Renal cortical epithelial cell (primary cell): ENCODE data around the gene ZNF14. TPM values are rescaled to one million over a fixed set of nuclear protein-coding genes. Genes with fewer than 3 reads are reported as not detected.
A peak's percentile ranks its signal among the peaks of the same experiment; 100 is the strongest.
"Not testable (repeated sequence)": the region's sequence is repeated elsewhere in the genome, so short reads cannot be mapped to it uniquely, and the experiment has no call there.

ENCODE experiments used
- DNase-seq: peaks from one replicate; pipeline ENCODE4 v3.0.0-alpha.2; 2011; ENCODE audit warnings: low read depth
- total RNA-seq: library from RNA; depleted of rRNA; stranded (reverse); fragments of >200 nt; gene quantifications from 2 replicates; pipeline ENCODE4 v1.2.3, GENCODE V29; 2014

Gene ZNF14
- total RNA-seq, 1 donor from 2014 or later: 12.4 TPM

DNA sequence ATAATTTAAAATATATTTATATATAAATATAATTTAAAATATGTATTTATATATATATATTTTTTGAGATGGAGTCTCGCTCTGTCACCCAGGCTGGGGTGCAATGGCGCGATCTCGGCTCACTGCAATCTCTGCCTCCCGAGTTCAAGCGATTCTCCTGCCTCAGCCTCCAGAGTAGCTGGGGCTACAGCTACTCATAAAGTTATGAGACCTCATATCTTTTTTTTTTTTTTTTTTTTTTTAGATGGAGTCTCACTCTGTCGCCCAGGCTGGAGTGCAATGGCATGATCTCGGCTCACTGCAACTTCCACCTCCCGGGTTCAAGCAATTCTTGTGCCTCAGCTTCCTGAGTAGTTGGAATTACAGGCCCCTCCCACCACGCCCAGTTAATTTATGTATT, 43.9 kb downstream of the ZNF14 start:
- not testable (repeated sequence) for DNase-seq

DNA sequence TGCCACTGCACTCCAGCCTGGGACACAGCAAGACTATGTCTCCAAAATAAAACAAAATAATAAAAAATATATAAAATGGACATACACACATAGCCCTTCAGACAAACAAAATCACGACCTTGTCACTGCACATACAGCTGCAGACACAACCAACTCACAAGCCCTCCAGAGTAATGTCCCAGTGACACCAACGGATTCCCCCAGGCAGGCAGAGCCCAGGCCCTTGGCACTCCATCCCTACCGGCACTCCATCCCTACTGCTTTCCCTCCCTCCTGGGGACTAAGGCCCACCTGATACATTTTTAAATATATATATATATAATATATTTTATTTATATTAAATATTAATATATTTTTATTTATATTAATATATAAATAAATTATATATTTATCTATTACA, 45.8 kb downstream of the ZNF14 start:
- DNase-seq: no peak

DNA sequence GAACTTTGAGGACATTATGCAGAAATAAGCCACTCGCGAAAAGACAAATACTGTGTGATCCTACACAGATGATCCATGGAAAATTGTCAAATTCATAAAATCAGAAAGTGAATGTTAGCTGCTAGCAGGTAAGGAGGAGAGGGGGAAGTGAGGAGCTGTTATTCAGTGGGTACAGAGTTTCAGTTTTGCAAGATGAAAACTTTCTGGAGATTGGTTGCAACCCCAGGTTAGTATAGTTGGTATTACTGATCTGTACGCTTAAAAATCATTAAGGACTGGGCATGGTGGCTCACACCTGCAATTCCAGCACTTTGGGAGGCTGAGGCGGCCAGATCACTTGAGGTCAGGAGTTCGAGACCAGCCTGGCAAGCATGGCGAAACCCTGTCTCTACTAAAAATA, 46.3 kb downstream of the ZNF14 start:
- no peak for DNase-seq

DNA sequence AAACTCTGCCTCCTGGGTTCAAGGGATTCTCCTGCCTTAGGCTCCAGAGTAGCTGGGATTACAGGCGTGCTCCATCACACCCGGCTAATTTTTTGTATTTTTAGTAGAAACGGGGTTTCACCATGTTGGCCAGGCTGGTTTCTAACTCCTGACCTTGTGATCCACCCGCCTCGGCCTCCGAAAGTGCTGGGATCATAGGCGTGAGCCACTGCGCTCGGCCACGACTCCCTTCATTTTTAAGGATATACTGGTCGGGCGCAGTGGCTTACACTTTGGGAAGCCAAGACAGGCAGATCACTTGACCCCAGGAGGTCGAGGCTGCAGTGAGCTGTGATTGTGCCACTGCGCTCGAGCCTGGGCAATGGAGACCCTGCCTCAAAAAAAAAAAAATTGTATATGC, 46.8 kb downstream of the ZNF14 start:
- not testable (repeated sequence) for DNase-seq

DNA sequence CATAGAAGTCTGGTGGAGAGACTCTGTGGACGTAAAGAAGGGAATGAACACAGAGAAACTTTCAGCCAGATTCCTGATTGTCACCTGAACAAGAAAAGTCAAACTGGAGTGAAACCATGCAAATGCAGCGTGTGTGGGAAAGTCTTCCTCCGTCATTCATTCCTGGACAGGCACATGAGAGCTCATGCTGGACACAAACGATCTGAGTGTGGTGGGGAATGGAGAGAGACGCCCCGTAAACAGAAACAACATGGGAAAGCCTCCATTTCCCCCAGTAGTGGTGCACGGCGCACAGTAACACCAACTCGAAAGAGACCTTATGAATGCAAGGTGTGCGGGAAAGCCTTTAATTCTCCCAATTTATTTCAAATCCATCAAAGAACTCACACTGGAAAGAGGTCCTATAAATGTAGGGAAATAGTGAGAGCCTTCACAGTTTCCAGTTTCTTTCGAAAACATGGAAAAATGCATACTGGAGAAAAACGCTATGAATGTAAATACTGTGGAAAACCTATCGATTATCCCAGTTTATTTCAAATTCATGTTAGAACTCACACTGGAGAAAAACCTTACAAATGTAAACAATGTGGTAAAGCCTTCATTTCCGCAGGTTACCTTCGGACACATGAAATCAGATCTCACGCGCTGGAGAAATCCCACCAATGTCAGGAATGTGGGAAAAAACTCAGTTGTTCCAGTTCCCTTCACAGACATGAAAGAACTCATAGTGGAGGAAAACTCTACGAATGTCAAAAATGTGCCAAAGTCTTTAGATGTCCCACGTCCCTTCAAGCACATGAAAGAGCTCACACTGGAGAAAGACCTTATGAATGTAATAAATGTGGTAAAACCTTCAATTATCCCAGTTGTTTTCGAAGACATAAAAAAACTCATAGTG, 53.5 kb downstream of the ZNF14 start:
- no peak for DNase-seq

DNA sequence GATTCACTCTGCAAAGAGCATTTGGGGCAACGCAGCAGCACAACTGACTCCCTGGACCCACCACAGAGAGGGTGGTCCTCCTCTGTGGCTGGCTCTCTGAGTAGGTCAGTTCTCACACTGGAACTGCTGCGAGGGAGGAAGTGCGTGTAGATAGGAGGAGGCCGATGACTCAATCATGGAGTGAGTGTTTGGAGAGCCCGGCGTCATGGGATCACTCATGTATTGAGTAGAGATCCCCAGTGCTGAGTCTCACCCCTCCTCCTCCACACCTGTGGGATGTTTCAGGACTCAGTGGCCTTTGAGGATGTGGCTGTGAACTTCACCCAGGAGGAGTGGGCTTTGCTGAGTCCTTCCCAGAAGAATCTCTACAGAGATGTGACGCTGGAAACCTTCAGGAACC, 55.3 kb downstream of the ZNF14 start:
- no peak for DNase-seq

DNA sequence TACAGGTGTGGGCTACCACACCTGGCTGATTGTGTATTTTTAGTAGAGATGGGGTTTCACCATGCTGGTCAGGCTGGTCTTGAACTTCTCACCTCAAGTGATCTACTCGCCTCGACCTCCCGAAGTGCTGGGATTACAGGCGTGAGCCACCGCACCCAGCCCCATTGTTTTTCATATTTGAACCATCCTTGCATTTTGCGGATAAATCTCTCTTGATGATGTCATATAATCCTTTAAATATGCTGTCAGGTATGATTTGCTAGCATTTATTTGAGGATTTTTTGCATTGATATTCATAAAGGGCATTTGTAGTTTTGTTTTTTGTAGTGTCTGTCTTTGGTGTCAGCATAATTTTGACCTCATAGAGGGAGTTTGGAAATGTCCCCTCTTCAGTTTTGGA, 58.6 kb downstream of the ZNF14 start:
- DNase-seq: no peak

DNA sequence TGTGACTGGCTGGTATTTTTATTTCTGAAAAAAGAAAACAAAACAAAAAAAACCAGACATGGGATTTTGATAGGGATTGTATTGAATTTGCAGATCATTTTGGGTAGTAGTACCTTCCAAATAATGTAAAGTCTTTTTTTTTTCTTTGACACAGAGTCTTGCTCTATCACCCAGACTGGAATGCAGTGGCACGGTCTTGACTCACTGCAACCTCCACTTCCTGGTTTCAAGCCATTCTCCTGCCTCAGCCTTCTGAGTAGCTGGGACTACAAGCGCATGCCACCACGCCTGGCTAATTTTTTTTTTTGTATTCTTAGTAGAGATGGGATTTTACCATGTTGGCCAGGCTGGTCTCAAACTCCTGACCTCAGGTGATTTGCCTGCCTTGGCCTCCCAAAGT, 60.1 kb downstream of the ZNF14 start:
- DNase-seq: no peak

DNA sequence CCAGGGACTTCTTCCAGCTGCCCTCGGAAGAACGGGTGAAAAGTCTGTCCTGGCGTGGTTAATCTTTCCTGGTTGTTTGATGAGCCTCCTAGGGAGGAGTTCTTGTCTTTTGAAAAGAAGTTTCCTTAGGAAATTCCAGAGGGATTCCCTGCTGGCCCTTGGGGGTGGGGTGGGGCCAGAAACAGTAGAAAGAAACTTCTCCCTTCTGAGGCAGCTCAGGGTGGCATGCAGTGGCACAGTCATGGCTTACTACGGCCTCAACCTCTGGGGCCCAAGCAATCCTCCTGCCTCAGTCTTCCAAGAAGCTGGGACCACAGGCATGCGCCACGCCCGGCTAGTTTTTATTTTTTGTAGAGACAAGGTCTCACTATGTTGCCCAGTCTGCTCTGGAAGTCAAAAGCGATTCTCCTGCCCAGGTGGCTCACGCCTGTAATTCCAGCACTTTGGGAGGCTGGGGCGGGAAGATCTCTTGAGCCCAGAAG, 62.8 kb downstream of the ZNF14 start:
- no peak for DNase-seq

DNA sequence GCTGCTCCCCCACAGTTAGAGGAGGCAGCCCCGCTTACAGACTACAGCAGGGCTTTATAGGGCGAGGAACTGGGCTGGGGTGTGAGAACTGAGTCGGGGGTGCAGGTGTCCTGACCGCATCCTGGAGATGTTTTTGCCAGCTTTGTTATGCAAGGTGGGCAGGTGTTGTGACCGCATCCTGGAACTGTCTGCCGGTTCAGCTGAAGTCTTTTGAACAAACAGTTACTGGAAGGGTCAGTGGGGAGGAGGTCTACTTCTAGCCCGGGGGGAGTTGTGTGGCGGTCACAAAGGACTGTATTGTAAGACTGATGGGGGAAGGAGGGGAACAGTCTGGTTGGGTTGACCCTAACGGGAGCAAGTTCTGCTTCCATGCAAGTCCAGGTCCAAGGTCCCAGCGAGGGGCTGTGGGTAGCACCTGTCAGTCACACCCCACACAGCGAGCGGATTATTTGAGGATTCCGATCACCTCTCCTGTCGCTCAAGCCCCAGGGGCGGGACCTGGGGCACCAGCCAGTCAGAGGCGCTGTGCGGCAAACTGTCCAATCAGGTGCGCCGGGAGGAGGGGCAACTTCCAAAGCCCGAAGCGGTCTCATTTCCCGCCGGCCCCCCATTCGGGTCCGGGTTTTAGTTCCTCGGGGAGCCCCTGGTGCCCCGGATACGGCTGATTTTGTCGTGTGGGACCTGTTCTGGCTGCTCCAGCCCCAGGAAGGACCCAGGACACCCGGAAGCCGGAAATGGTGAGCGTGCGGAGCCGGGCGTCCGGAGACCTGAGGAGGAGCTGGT, 64.5 kb downstream of the ZNF14 start, which contains the start of gene ZNF101:
Gene ZNF101, plus strand, starts transcription at position 610 of the 783 bp plus-strand sequence. Its CDS starts 125 bp downstream, at position 735.
- peak; percentile 83 for DNase-seq

DNA sequence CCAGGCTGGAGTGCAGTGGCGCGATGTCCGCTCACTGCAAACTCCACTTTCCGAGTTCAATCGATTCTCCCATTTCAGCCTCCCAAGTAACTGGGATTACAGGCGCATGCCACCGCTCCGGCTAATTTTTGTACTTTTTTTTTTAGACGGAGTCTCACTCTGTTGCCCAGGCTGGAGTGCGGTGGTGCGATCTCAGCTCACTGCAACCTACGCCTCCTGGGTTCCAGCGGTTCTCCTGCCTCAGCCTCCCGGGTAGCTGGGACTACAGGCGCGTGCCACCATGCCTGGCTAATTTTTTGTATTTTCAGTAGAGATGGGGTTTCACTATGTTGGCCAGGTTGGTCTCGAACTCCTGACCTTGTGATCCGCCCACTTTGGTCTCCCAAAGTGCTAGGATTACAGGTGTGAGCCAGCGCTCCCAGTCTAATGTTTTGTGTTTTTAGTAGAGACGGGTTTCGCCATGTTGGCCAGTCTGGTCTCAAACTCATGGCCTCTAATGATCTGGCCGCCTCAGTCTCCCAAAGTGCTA, 67.4 kb downstream of the ZNF14 start:
- DNase-seq: not testable (repeated sequence)

DNA sequence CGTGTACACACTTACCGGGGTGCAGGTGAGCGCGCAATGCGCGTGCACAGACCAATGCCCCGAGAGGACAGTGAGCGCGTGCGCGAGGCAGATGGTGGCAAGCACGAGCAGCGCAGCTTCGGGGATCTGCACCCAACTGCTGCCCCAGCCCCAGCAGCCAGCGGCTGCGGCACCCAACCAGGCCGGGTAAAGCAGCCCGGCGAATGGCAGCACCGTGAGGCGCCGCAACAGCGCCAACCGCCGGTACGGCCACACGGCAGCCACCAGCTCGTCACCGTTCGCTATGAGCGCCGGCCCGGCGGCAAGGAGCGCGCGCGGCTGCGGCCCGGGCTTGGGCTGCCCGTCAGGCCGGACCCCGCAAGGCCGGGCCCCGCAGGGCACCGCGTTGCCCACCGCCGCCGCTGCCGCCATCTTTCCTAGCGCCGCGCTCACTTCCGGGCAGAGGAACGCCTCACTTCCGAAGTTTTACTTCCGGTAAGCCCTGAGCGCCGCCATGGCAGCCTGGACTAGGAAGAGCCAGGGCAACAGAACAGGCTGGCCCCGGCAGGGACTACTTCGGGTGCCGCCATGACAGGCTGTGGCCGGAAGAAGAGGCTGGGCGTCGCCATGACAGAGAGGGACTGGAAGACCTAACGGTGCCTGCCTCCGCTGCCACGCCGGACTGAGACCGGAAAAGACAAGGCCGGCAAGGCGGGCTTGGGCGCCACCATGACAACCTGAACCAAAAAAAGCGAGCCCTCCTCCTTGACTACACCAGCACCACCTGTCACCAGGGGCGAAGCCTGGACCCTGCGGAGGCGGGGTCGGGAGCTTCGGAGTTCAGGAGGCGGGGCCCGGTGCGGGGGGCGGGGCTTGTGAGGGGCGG, 69.4 kb downstream of the ZNF14 start, which contains the start of gene ATP13A1:
Gene ATP13A1, minus strand, starts transcription at position 421 of the 865 bp plus-strand sequence. Its CDS starts 10 bp downstream, at position 411.
- peak; percentile 94 for DNase-seq

DNA sequence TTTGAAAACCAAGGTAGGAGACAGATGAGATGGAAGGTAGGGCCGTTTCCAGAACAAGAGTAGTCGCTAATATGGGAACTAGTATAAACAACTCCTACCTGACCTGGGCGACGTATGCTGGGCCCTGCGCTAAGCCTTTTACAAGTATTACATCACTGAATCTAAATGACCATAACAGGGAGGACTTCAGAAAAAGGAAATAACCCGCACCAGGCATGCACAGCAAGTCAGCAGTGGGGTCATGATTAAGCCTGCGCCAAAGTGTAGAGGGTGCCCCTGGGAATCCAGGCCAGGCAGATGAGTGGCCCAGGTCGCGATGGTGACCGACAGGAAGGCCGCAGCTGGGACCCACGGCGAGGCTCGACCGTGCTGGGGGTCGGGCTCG, 70.0 kb downstream of the ZNF14 start:
- DNase-seq: peak; percentile 13

DNA sequence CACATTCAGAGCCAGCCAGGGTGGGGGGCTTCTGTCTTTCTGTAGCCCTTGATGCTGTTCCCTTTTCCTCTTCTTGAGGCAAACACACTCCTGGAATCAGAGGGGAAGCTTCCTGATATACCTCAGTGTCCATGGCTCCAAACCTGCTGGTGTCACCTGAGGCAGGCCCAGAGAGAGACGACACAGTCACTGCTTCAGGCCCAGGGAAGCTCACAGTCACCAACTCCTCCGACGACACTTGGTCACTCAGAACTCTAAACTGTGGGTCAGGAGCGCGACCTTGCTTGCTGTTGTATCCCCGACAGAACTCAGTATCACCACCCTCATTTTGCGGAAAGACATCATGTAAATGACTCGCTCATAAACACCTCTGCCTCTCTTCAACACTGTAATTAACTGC, 70.6 kb downstream of the ZNF14 start:
- no peak for DNase-seq

DNA sequence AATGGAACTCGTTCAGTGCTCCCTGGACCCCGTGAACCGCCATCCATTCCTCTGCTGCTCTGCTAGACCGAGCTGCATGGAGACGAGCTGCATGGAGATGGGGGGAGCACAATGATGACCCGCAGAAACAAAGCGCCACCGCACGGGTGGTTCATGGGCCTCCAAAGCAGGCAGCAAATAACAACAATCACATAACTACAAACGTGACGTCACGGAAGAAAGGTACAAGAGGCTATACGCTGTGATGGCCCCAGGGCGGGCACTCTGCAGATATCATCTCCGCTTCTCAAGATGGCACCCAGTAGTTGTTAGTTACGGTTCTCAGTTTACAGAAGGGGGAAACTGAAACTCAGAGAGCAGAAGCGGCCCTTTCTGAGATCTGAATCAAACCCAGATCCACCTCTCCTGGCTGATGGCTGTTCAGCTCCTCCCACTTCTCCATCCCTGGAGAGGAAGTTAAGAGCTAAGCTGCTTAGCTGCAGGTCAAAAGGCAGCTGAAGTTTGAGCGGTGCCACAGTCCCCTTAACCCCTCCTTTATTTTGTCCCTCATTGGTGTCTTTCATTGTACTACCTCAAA, 71.1 kb downstream of the ZNF14 start:
- DNase-seq: no peak

DNA sequence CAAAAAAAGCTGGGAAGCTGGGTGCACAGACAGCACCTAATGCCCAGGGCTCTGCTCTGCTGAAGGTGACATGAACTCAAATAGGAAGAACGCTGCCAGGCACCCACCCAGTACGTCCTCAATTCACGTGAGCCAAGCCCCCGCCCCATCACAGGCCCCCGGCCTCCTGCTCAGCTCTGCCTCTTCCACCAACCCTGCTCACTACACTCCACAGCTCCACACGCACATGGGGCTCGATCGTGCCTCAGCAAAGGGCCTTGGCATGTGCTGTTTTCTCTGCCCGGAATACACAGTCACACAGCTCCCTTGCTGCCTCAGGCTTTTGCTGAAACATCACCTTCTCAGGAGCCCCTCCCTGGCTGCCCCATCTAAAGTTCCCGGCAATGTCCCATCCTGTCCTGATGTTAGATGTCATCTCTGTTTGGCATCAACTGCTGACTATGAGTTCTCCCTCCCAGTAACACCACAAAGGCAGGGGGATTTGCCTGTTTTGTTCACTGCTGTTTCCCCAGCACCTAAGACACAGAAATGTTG, 71.7 kb downstream of the ZNF14 start:
- DNase-seq: no peak
